Retinal pigment epithelial cell (primary cell): ENCODE data around the gene DACT3.

ENCODE experiments used
- DNase-seq: peaks from one replicate; pipeline ENCODE4 v3.0.0-alpha.2; 2010; ENCODE audit warnings: low read depth
- H3K4me3 ChIP-seq: 2 replicates; pipeline ENCODE4 v1.5.1; 2011; ENCODE audit warnings: mild to moderate bottlenecking, low read length, control low read depth, moderate library complexity
- CTCF ChIP-seq: conservative IDR thresholded peaks from 2 replicates; pipeline ENCODE4 v1.5.1; 2011; ENCODE audit warnings: low read depth, low read length, control low read depth, inconsistent platforms

Gene DACT3

GRCh38 chr19:46640656-46641055 lies 20.3 kb downstream of the DACT3 start:
- DNase-seq = no peak
- TF ChIP-seq CTCF = no peak
- H3K4me3 ChIP-seq = no peak overlapping the region

- no peak for DNase-seq
- TF ChIP-seq CTCF = no peak
Measured at GRCh38 chr19:46639358-46640182, 21.4 kb downstream of the DACT3 start.

GRCh38 chr19:46637224-46637623 lies 23.8 kb downstream of the DACT3 start:
- no peak for DNase-seq
- no peak overlapping the region for H3K4me3 ChIP-seq
- TF ChIP-seq CTCF = no peak

More at GRCh38 chr19:46639358-46640182, 21.4 kb downstream of the DACT3 start:
- peak overlapping the region; percentile 33 for H3K4me3 ChIP-seq

- H3K4me3 ChIP-seq = no peak within 1 kb of the TSS
- TF ChIP-seq CTCF = no peak
- DNase-seq = no peak
Measured at GRCh38 chr19:46635920-46636761, 24.8 kb downstream of the DACT3 start, which contains the start of gene GNG8. GNG8 (minus strand) TSS chr19:46636202; CDS start chr19:46634682, 1,520 bp downstream.

GRCh38 chr19:46634656-46635218 lies 26.2 kb downstream of the DACT3 start:
- TF ChIP-seq CTCF = no peak
- no peak for DNase-seq
- peak overlapping the region; percentile 35 for H3K4me3 ChIP-seq

GRCh38 chr19:46634045-46634655 lies 26.8 kb downstream of the DACT3 start:
- DNase-seq = peak; percentile 66
- H3K4me3 ChIP-seq = peak overlapping the region; percentile 51
- no peak for TF ChIP-seq CTCF
